ENCODE results near the gene GPC6.
"Not testable (repeated sequence)": the region's sequence is repeated elsewhere in the genome, so short reads cannot be mapped to it uniquely, and the experiment has no call there.

GPC6 gene

GRCh38 chr13:93226623-93227279 is at the start of gene GPC6:
Gene GPC6, plus strand, starts transcription at chr13:93226807.
- Mint-ChIP-seq H3K9me3 (no peaks in the 10 kb centered on the region), H3K27ac (no peak within 1 kb of the TSS), H3K27me3 (peaks cover 66% of the 10 kb centered on the region), H3K4me1 (peaks cover 10% of the 10 kb centered on the region), H3K4me3 (peak within 1 kb of the TSS; percentile 42 to 54)
- no peak for DNase-seq
- ATAC-seq, result no peak

GRCh38 chr13:93180356-93180969 is 46.1 kb upstream of the GPC6 start:
- Mint-ChIP-seq H3K4me3 (no peak overlapping the region), H3K27me3 (no peaks in the 10 kb centered on the region), H3K4me1 (no peaks in the 10 kb centered on the region), H3K9me3 (peaks cover 1 to 5% of the 10 kb centered on the region in 2 donors), H3K27ac (no peak overlapping the region)
- DNase-seq (no peak), ATAC-seq (no peak)

- no peak overlapping the region for H3K27ac Mint-ChIP-seq
- H3K4me3 Mint-ChIP-seq, result no peak overlapping the region
- DNase-seq (no peak), ATAC-seq (no peak)
- no peaks in the 10 kb centered on the region for H3K4me1 Mint-ChIP-seq
- H3K9me3 Mint-ChIP-seq, result no peaks in the 10 kb centered on the region
- no peaks in the 10 kb centered on the region for H3K27me3 Mint-ChIP-seq
These were observed 44.2 kb upstream of the GPC6 start for GRCh38 chr13:93182406-93182805.

- Mint-ChIP-seq H3K4me1 (no peaks in the 10 kb centered on the region), H3K4me3 (no peak overlapping the region), H3K27ac (no peak overlapping the region), H3K27me3 (no peaks in the 10 kb centered on the region), H3K9me3 (no peaks in the 10 kb centered on the region)
- no peak for DNase-seq
- ATAC-seq, result no peak
These were observed 43.3 kb upstream of the GPC6 start for GRCh38 chr13:93183302-93183701.

GRCh38 chr13:93190006-93190405 is 36.6 kb upstream of the GPC6 start:
- no peaks in the 10 kb centered on the region for H3K27me3 Mint-ChIP-seq
- DNase-seq, result no peak
- ATAC-seq, result no peak
- no peaks in the 10 kb centered on the region for H3K4me1 Mint-ChIP-seq
- no peak overlapping the region for H3K4me3 Mint-ChIP-seq
- H3K9me3 Mint-ChIP-seq, result peaks cover 10 to 33% of the 10 kb centered on the region in 2 donors
- no peak overlapping the region for H3K27ac Mint-ChIP-seq

- Mint-ChIP-seq H3K4me1 (no peaks in the 10 kb centered on the region), H3K27me3 (no peaks in the 10 kb centered on the region), H3K27ac (no peak overlapping the region), H3K9me3 (peaks cover 22 to 46% of the 10 kb centered on the region in 2 donors), H3K4me3 (no peak overlapping the region)
- no peak for DNase-seq
- ATAC-seq, result no peak
These were observed 32.9 kb upstream of the GPC6 start for GRCh38 chr13:93193682-93194081.

GRCh38 chr13:93199856-93200255 is 26.8 kb upstream of the GPC6 start:
- no peak for DNase-seq
- peaks cover 13 to 17% of the 10 kb centered on the region in 2 donors for H3K9me3 Mint-ChIP-seq
- ATAC-seq, result no peak
- no peak overlapping the region for H3K27ac Mint-ChIP-seq
- no peaks in the 10 kb centered on the region for H3K27me3 Mint-ChIP-seq
- H3K4me1 Mint-ChIP-seq, result no peaks in the 10 kb centered on the region
- no peak overlapping the region for H3K4me3 Mint-ChIP-seq

GRCh38 chr13:93200626-93201025 is 26.0 kb upstream of the GPC6 start:
- Mint-ChIP-seq H3K27me3 (no peaks in the 10 kb centered on the region), H3K27ac (no peak overlapping the region), H3K9me3 (peaks cover 6 to 9% of the 10 kb centered on the region in 2 donors), H3K4me3 (no peak overlapping the region), H3K4me1 (no peaks in the 10 kb centered on the region)
- no peak for ATAC-seq
- DNase-seq, result no peak

GRCh38 chr13:93201992-93202558 is 24.5 kb upstream of the GPC6 start:
- Mint-ChIP-seq H3K9me3 (peaks cover 5 to 7% of the 10 kb centered on the region in 2 donors), H3K4me3 (no peak overlapping the region), H3K27me3 (no peaks in the 10 kb centered on the region), H3K27ac (no peak overlapping the region), H3K4me1 (no peaks in the 10 kb centered on the region)
- DNase-seq, result no peak
- no peak for ATAC-seq

- H3K9me3 Mint-ChIP-seq, H3K4me3 Mint-ChIP-seq, H3K27ac Mint-ChIP-seq, DNase-seq, H3K4me1 Mint-ChIP-seq, ATAC-seq, H3K27me3 Mint-ChIP-seq: not testable (repeated sequence)
These were observed 19.7 kb upstream of the GPC6 start for GRCh38 chr13:93206778-93207392.

GRCh38 chr13:93216122-93216521 is 10.5 kb upstream of the GPC6 start:
- Mint-ChIP-seq H3K27me3 (no peaks in the 10 kb centered on the region), H3K4me3 (no peak overlapping the region), H3K4me1 (no peaks in the 10 kb centered on the region), H3K27ac (no peak overlapping the region), H3K9me3 (peaks cover 0 to 5% of the 10 kb centered on the region in 2 donors)
- ATAC-seq (no peak), DNase-seq (no peak)

- H3K4me3 Mint-ChIP-seq, result no peak overlapping the region
- H3K4me1 Mint-ChIP-seq, result no peaks in the 10 kb centered on the region
- no peaks in the 10 kb centered on the region for H3K27me3 Mint-ChIP-seq
- ATAC-seq (no peak), DNase-seq (no peak)
- H3K9me3 Mint-ChIP-seq, result peaks cover 0 to 5% of the 10 kb centered on the region in 2 donors
- H3K27ac Mint-ChIP-seq, result no peak overlapping the region
These were observed 8.8 kb upstream of the GPC6 start for GRCh38 chr13:93217721-93218261.

- ATAC-seq, result no peak
- DNase-seq, result no peak
- Mint-ChIP-seq H3K27ac (no peak overlapping the region), H3K9me3 (peaks cover 0 to 5% of the 10 kb centered on the region in 2 donors), H3K4me1 (no peaks in the 10 kb centered on the region), H3K4me3 (no peak overlapping the region), H3K27me3 (no peaks in the 10 kb centered on the region)
These were observed 8.0 kb upstream of the GPC6 start for GRCh38 chr13:93218583-93218982.

- no peak overlapping the region for H3K4me3 Mint-ChIP-seq
- peaks cover 10% of the 10 kb centered on the region for H3K27me3 Mint-ChIP-seq
- H3K27ac Mint-ChIP-seq, result no peak overlapping the region
- ATAC-seq (no peak), DNase-seq (no peak)
- H3K9me3 Mint-ChIP-seq, result no peaks in the 10 kb centered on the region
- H3K4me1 Mint-ChIP-seq, result no peaks in the 10 kb centered on the region
These were observed 6.5 kb upstream of the GPC6 start for GRCh38 chr13:93220073-93220472.

GRCh38 chr13:93222976-93223375 is 3.6 kb upstream of the GPC6 start:
- no peak for DNase-seq
- Mint-ChIP-seq H3K4me3 (no peak overlapping the region), H3K27ac (no peak overlapping the region), H3K27me3 (peaks cover 39% of the 10 kb centered on the region), H3K4me1 (peaks cover 10% of the 10 kb centered on the region), H3K9me3 (no peaks in the 10 kb centered on the region)
- ATAC-seq, result no peak

- H3K9me3 Mint-ChIP-seq, result no peaks in the 10 kb centered on the region
- peaks cover 54% of the 10 kb centered on the region for H3K27me3 Mint-ChIP-seq
- DNase-seq (no peak), ATAC-seq (no peak)
- H3K4me3 Mint-ChIP-seq, result no peak overlapping the region
- peaks cover 10% of the 10 kb centered on the region for H3K4me1 Mint-ChIP-seq
- no peak overlapping the region for H3K27ac Mint-ChIP-seq
These were observed 2.1 kb upstream of the GPC6 start for GRCh38 chr13:93224535-93224934.

Data from stimulated activated naive CD8-positive, alpha-beta T cell treated with anti-CD3 and anti-CD28 coated beads, Interleukin-15, amount 100 ng/mL, for 72 hours (primary cell).